Natural killer cell (primary cell): ENCODE data around the gene FNTB. TPM values are rescaled to one million over a fixed set of nuclear protein-coding genes. Genes with fewer than 3 reads are reported as not detected.

ENCODE experiments used
- ATAC-seq, 3 donors: fragments of 150-1000 bp in 2 of 3; fragments of 200-7000 bp in 1 of 3; cut with Tn5 transposase; 1 replicate in 1 of 3; 2 replicates in 2 of 3; pipeline ENCODE4 v1.10.0; 2021; ENCODE audit warnings: mild to moderate bottlenecking in 2 of 3, moderate library complexity in 2 of 3
- DNase-seq, 2 donors: peaks; one replicate each; pipeline versions ENCODE4 v3.0.0 to v3.0.0-alpha.2; 2013 to 2021; ENCODE audit warnings: mixed read lengths in 1 of 2
- H3K27ac ChIP-seq: one replicate; pipeline ENCODE4 v1.5.1; 2013; ENCODE audit warnings: mild to moderate bottlenecking, low read length
- H3K27me3 ChIP-seq: one replicate; pipeline ENCODE4 v1.6.1; 2013; ENCODE audit warnings: low read length; ENCODE audit not compliant: control insufficient read depth, insufficient read depth
- H3K36me3 ChIP-seq: one replicate; pipeline ENCODE4 v1.6.1; 2013; ENCODE audit warnings: low read length; ENCODE audit not compliant: control insufficient read depth, insufficient read depth
- H3K4me1 ChIP-seq: one replicate; pipeline ENCODE4 v1.6.1; 2013; ENCODE audit warnings: low read length; ENCODE audit not compliant: control insufficient read depth, insufficient read depth
- H3K4me3 ChIP-seq: one replicate; pipeline ENCODE4 v1.5.1; 2013; ENCODE audit warnings: low read length
- H3K9me3 ChIP-seq: one replicate; pipeline ENCODE4 v1.6.1; 2013; ENCODE audit warnings: low read length; ENCODE audit not compliant: control insufficient read depth, insufficient read depth
- H3K27ac Mint-ChIP-seq, 2 donors: one replicate each; pipeline ENCODE4 v1.8.0; 2022; ENCODE audit warnings: mild to moderate bottlenecking in 2 of 2, mixed read lengths in 2 of 2, moderate library complexity in 1 of 2
- H3K27me3 Mint-ChIP-seq, 2 donors: one replicate each; pipeline ENCODE4 v1.8.0; 2022; ENCODE audit warnings: low read depth in 2 of 2, mixed read lengths in 2 of 2
- H3K36me3 Mint-ChIP-seq: one replicate; pipeline ENCODE4 v1.8.0; 2022; ENCODE audit warnings: mixed read lengths
- H3K4me1 Mint-ChIP-seq, 2 donors: one replicate each; pipeline ENCODE4 v1.8.0; 2022; ENCODE audit warnings: mixed read lengths in 2 of 2
- H3K4me3 Mint-ChIP-seq: one replicate; pipeline ENCODE4 v1.8.0; 2022; ENCODE audit warnings: mild to moderate bottlenecking, moderate library complexity, mixed read lengths
- H3K9me3 Mint-ChIP-seq, 2 donors: one replicate each; pipeline ENCODE4 v1.8.0; 2022; ENCODE audit warnings: mixed read lengths in 2 of 2
- WGBS: methylation state at CpG from one replicate; pipeline ENCODE4 v1.1.7; 2013; ENCODE audit warnings: missing lambda C conversion rate; ENCODE audit not compliant: insufficient coverage; 5-methylcytosine and 5-hydroxymethylcytosine counted together
- intact Hi-C: fragments of 100-400 bp; cut with micrococcal nuclease; formaldehyde crosslinking; loops from one replicate; pipeline ENCODE4 v1.14.2; 2022
- total RNA-seq, 4 donors: library from RNA; stranded (reverse); fragments of 120-200 nt in 1 of 4; gene quantifications; one replicate each; pipeline versions ENCODE4 v1.2.3 to v1.2.4, GENCODE V29; 2013 to 2022
- TF ChIP-seq, protein P1 (sequence below): fragments of 200-600 bp; IDR thresholded peaks from one replicate; pipeline ENCODE4 v1.8.0; 2022; ENCODE audit warnings: antibody characterized with exemption

The FNTB gene
- total RNA-seq, 3 donors from 2014 or later (not counting 1 experiment from before 2014, with no cell fraction given), result 4.0 to 8.7 (median 8.4) TPM

DNA sequence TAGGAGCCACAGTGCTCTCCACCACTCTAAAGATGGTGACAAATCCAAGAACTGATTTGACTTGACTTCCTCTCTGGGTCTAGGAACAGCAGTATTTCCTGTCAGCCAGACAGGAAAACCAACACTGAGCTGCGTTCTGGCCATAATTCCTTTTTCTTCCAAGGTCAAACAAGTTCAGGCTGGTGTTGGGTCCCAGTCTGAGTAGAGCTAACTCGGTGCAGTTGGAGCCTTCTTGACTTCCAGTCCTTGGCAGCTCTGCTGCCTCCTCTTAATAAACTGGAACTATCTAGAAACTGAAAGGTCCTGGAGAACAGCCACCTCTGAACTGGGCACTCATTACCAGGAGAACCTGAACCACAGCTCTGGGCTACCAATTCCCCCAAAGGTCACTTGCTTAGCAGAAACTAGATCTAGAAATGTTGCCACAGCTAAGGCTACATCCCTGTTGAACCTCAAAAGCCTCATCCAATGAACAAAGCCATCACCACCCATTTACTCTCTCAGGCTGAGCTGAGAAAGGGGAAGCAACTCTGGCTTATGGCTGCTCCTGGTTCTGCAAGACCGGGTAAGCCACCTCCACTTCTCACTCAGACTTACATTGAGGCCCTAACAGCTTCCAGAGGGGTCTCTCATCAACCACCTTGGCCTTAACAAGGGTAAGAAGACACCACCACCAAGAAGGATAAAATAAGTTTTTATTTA is 87.9 kb downstream of the FNTB start:
- DNase-seq, result no peak
- Mint-ChIP-seq H3K27me3 (no peaks in the 10 kb centered on the region), H3K36me3 (no peaks in the 10 kb centered on the region), H3K4me1 (peaks cover 37 to 38% of the 10 kb centered on the region in 2 donors), H3K4me3 (no peak overlapping the region), H3K9me3 (no peaks in the 10 kb centered on the region), H3K27ac (peak overlapping the region; percentile 22 to 53)
- WGBS, result 27% methylated on average over 3 of the region's 3 CpGs
- no peaks in the 10 kb centered on the region for H3K9me3 ChIP-seq
- no peaks in the 10 kb centered on the region for H3K27me3 ChIP-seq
- TF ChIP-seq, protein P1, sequence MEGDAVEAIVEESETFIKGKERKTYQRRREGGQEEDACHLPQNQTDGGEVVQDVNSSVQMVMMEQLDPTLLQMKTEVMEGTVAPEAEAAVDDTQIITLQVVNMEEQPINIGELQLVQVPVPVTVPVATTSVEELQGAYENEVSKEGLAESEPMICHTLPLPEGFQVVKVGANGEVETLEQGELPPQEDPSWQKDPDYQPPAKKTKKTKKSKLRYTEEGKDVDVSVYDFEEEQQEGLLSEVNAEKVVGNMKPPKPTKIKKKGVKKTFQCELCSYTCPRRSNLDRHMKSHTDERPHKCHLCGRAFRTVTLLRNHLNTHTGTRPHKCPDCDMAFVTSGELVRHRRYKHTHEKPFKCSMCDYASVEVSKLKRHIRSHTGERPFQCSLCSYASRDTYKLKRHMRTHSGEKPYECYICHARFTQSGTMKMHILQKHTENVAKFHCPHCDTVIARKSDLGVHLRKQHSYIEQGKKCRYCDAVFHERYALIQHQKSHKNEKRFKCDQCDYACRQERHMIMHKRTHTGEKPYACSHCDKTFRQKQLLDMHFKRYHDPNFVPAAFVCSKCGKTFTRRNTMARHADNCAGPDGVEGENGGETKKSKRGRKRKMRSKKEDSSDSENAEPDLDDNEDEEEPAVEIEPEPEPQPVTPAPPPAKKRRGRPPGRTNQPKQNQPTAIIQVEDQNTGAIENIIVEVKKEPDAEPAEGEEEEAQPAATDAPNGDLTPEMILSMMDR, result no peak
- intact Hi-C loops, result no loop called here
- no peak overlapping the region for H3K4me3 ChIP-seq
- H3K27ac ChIP-seq, result no peak overlapping the region
- peak in 2 of 3 donors; percentile 15 to 53 for ATAC-seq
- peaks cover 44% of the 10 kb centered on the region for H3K36me3 ChIP-seq
- peaks cover 12% of the 10 kb centered on the region for H3K4me1 ChIP-seq

DNA sequence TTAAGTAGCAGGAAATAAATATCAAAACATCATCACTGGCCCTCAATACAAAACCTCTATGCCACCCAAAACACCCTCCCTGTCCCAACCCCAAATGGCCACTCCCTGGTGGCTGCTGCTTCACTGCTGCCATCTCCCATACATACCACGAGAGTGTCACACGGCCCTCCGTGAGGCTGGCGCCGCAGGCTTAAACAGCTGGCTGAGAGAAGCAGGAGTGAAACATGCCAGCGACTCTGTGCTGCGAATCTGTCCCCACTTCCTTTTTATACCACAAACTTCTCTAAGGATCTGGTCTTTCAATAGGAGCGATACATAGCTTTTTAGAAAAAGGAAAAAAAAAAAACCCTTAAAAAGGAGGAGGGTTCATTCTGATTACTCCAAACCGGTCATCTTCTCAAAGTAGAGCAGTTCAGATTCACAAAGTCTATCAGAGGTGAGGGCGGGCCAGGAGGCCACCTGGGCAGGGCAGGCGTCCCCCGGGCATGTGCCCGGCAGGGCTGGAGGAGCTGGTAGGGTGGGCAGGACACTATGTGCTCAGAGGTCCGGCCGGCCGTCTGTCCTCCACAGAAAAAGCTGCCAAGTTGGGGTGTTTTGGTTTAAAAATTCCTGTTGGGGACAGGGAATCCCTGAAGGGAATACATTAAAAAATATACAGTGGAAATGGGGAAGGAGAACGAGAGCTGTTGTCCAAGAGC is 89.1 kb downstream of the FNTB start:
- WGBS, result 78% methylated on average over 17 of the region's 17 CpGs
- no peak overlapping the region for H3K4me3 ChIP-seq
- H3K4me1 ChIP-seq, result peaks cover 15% of the 10 kb centered on the region
- H3K27ac Mint-ChIP-seq, result peak overlapping the region; percentile 34 to 53
- TF ChIP-seq, protein P1, result no peak
- H3K9me3 Mint-ChIP-seq, result no peaks in the 10 kb centered on the region
- no peaks in the 10 kb centered on the region for H3K27me3 Mint-ChIP-seq
- no peaks in the 10 kb centered on the region for H3K27me3 ChIP-seq
- no peak overlapping the region for H3K27ac ChIP-seq
- intact Hi-C loops, result no loop called here
- H3K9me3 ChIP-seq, result no peaks in the 10 kb centered on the region
- no peak overlapping the region for H3K4me3 Mint-ChIP-seq
- peaks cover 48 to 50% of the 10 kb centered on the region in 2 donors for H3K4me1 Mint-ChIP-seq
- H3K36me3 Mint-ChIP-seq, result no peaks in the 10 kb centered on the region
- H3K36me3 ChIP-seq, result peaks cover 48% of the 10 kb centered on the region
- no peak for DNase-seq
- no peak for ATAC-seq

DNA sequence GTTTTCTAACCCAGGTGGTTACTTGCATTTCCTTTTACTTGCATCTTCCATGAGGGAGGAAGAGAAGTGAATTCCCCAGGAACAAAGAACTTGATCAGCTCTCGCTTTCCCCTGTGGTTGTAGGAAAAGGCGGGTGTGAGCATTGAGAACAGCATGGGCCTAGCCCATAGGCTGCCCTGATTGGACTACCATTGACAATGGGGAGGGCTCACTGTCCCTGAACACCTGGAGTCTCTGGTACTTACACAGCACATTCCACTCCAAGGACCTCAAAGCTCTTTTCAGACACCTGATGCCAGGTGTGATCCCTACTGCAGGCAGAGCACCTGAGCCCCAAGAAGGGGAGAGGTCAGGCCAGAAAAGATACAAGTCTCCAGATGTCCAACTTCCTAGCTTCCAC is 90.6 kb downstream of the FNTB start:
- ATAC-seq, result no peak
- Mint-ChIP-seq H3K9me3 (no peaks in the 10 kb centered on the region), H3K36me3 (peaks cover 7% of the 10 kb centered on the region), H3K27ac (no peak overlapping the region), H3K4me3 (no peak overlapping the region), H3K27me3 (no peaks in the 10 kb centered on the region), H3K4me1 (peaks cover 64 to 65% of the 10 kb centered on the region in 2 donors)
- peaks cover 57% of the 10 kb centered on the region for H3K36me3 ChIP-seq
- no peak for DNase-seq
- intact Hi-C loops, result no loop called here
- no peaks in the 10 kb centered on the region for H3K9me3 ChIP-seq
- WGBS, result 100% methylated on average over 2 of the region's 2 CpGs
- no peak overlapping the region for H3K4me3 ChIP-seq
- H3K27me3 ChIP-seq, result no peaks in the 10 kb centered on the region
- peaks cover 18% of the 10 kb centered on the region for H3K4me1 ChIP-seq
- no peak overlapping the region for H3K27ac ChIP-seq
- TF ChIP-seq, protein P1, result no peak
